ENCODE measurements around the gene RTL10.

The RTL10 gene

GRCh38 chr22:19831016-19831415, 23.7 kb downstream of the RTL10 start:
- Histone ChIP-seq H3K36me3 (ENCODE audit: low read length) (no peaks in the 10 kb centered on the region), H3F3A (ENCODE audit: insufficient read depth) (no peaks in the 10 kb centered on the region)

DNA sequence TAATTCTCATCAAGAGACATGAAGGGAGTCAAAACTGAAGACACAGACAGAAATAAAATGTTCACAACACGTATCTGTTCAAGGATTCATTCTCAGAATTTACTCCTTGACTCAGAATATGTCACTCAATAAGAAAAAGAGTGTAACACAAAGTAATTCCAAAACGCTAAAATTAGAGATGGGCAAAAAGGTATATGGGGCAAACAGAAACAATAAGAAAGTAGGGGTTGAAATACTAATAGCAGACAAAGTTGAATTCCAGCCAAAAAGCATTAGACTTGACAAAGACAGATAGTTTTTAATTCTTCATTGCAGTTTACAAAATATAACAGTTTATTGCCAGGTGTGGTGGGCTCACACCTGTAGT, 26.7 kb downstream of the RTL10 start:
- Histone ChIP-seq H3K4me3 (ENCODE audit: insufficient read depth, low read length, poor library complexity, severe bottlenecking) (no peak overlapping the region), H3K27me3 (ENCODE audit: low read length) (no peaks in the 10 kb centered on the region), H4K20me1 (ENCODE audit: low read depth, low read length) (no peaks in the 10 kb centered on the region), H3K4me2 (ENCODE audit: low read depth, low read length, poor library complexity, severe bottlenecking) (no peak overlapping the region), H3K9me2 (replicated peaks; ENCODE audit: insufficient read depth, low read length) (no peaks in the 10 kb centered on the region), H2AFZ (ENCODE audit: low read depth, low read length, severe bottlenecking) (no peak overlapping the region), H3K9ac (ENCODE audit: low read length) (no peak overlapping the region), H3F3A (ENCODE audit: insufficient read depth) (no peaks in the 10 kb centered on the region), H3K36me3 (ENCODE audit: low read length) (no peaks in the 10 kb centered on the region), H3K27ac (ENCODE audit: low read depth, low read length) (no peak overlapping the region), H3K9me3 (ENCODE audit: insufficient read depth, low read length) (no peaks in the 10 kb centered on the region), H3K79me2 (ENCODE audit: insufficient read depth, low read length) (no peaks in the 10 kb centered on the region)
- no peak for TF ChIP-seq EZH2phosphoT487 (conservative IDR thresholded peaks at IDR 0.05; ENCODE audit: low read length)
- TF ChIP-seq CTCF (IDR thresholded peaks at IDR 0.05; ENCODE audit: insufficient read depth, low read length, poor library complexity, severe bottlenecking): no peak

More at GRCh38 chr22:19831016-19831415, 23.7 kb downstream of the RTL10 start:
- Histone ChIP-seq H4K20me1 (ENCODE audit: low read depth, low read length) (no peaks in the 10 kb centered on the region), H3K9me2 (replicated peaks; ENCODE audit: insufficient read depth, low read length) (no peaks in the 10 kb centered on the region), H3K27ac (ENCODE audit: low read depth, low read length) (no peak overlapping the region), H3K4me2 (ENCODE audit: low read depth, low read length, poor library complexity, severe bottlenecking) (no peak overlapping the region), H3K27me3 (ENCODE audit: low read length) (no peaks in the 10 kb centered on the region), H3K9me3 (ENCODE audit: insufficient read depth, low read length) (no peaks in the 10 kb centered on the region), H3K9ac (ENCODE audit: low read length) (no peak overlapping the region), H3K4me3 (ENCODE audit: insufficient read depth, low read length, poor library complexity, severe bottlenecking) (no peak overlapping the region), H3K79me2 (ENCODE audit: insufficient read depth, low read length) (no peaks in the 10 kb centered on the region), H2AFZ (ENCODE audit: low read depth, low read length, severe bottlenecking) (no peak overlapping the region)
- TF ChIP-seq EZH2phosphoT487 (conservative IDR thresholded peaks at IDR 0.05; ENCODE audit: low read length): no peak
- no peak for TF ChIP-seq CTCF (IDR thresholded peaks at IDR 0.05; ENCODE audit: insufficient read depth, low read length, poor library complexity, severe bottlenecking)

DNA sequence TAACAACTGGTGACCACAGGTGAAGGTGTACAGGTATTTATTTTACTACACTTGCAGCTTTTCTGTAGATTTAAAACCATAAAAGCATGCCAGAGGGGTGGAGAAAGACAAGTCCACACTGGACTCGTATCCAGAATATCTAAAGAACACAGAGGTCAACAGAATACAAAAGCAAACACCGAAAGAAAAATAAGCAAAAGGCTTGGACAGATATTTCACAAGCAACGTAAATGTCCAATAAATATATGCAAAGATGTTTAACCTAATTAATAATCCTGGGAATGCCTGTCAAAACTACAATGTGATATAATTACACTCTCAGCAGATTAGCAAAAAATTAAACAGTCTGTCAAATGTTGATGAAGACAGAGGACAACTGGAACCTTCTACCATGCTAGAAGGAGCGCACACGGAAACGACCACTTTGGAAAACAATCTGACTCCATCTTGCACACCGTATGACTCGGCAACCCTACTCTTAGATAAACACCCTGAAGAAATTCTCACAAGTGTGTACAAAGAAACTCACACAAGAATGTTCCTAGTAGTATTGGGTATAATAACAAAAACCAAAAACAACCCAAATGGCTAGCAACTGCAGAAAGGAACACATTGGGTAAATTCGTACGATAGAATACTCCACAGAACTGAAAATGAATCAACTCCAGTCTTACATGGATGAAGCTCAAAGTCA, 27.2 kb downstream of the RTL10 start:
- Histone ChIP-seq H3K4me3 (ENCODE audit: insufficient read depth, low read length, poor library complexity, severe bottlenecking) (no peak overlapping the region), H3K27me3 (ENCODE audit: low read length) (no peaks in the 10 kb centered on the region), H3K9ac (ENCODE audit: low read length) (no peak overlapping the region), H4K20me1 (ENCODE audit: low read depth, low read length) (no peaks in the 10 kb centered on the region), H3K9me3 (ENCODE audit: insufficient read depth, low read length) (no peaks in the 10 kb centered on the region), H2AFZ (ENCODE audit: low read depth, low read length, severe bottlenecking) (no peak overlapping the region), H3K27ac (ENCODE audit: low read depth, low read length) (no peak overlapping the region), H3F3A (ENCODE audit: insufficient read depth) (no peaks in the 10 kb centered on the region), H3K79me2 (ENCODE audit: insufficient read depth, low read length) (no peaks in the 10 kb centered on the region), H3K9me2 (replicated peaks; ENCODE audit: insufficient read depth, low read length) (no peaks in the 10 kb centered on the region), H3K36me3 (ENCODE audit: low read length) (no peaks in the 10 kb centered on the region), H3K4me2 (ENCODE audit: low read depth, low read length, poor library complexity, severe bottlenecking) (no peak overlapping the region)
- TF ChIP-seq EZH2phosphoT487 (conservative IDR thresholded peaks at IDR 0.05; ENCODE audit: low read length) (no peak), CTCF (IDR thresholded peaks at IDR 0.05; ENCODE audit: insufficient read depth, low read length, poor library complexity, severe bottlenecking) (no peak)
